ENCODE results near the gene DNAJC15.

- TF ChIP-seq RBBP5 (IDR thresholded peaks at IDR 0.05; ENCODE audit: borderline replicate concordance, low read depth, low read length) (no peak), CTCF (IDR thresholded peaks at IDR 0.05; ENCODE audit: control extremely low read depth in 1 of 3, insufficient read depth in 1 of 3, low read depth in 1 of 3, low read length in 3 of 3) (no peak), SIX5 (IDR thresholded peaks at IDR 0.05; ENCODE audit: low read depth, low read length) (no peak), EZH2 (IDR thresholded peaks at IDR 0.05; ENCODE audit: low read depth, low read length, severe bottlenecking) (no peak), SRF (IDR thresholded peaks at IDR 0.05; ENCODE audit: low read depth, low read length) (no peak), RAD21 (IDR thresholded peaks at IDR 0.05 in 1 of 2, conservative IDR thresholded peaks at IDR 0.05 in 1 of 2; ENCODE audit: low read depth in 2 of 2, low read length in 2 of 2) (no peak), POLR2A (IDR thresholded peaks at IDR 0.05; ENCODE audit: control extremely low read depth in 1 of 2, low read depth in 2 of 2, low read length in 2 of 2) (no peak), NANOG (IDR thresholded peaks at IDR 0.05; ENCODE audit: insufficient read depth, low read depth, low read length, poor library complexity, severe bottlenecking) (no peak), SUZ12 (IDR thresholded peaks at IDR 0.05; ENCODE audit: low read length) (no peak), GTF2F1 (IDR thresholded peaks at IDR 0.05; ENCODE audit: borderline replicate concordance, low read depth, low read length) (no peak), CREB1 (IDR thresholded peaks at IDR 0.05) (no peak)
These were observed 32.8 kb upstream of the DNAJC15 start for GRCh38 chr13:42990291-42991232.
